Measurements from ENCODE around the gene GNL3L. TPM values are rescaled to one million over a fixed set of nuclear protein-coding genes. Genes with fewer than 3 reads are reported as not detected.
"Not testable (repeated sequence)": the region's sequence is repeated elsewhere in the genome, so short reads cannot be mapped to it uniquely, and the experiment has no call there.

Gene GNL3L
- total RNA-seq, 1 donor from 2014 or later: 39.1 TPM

DNA sequence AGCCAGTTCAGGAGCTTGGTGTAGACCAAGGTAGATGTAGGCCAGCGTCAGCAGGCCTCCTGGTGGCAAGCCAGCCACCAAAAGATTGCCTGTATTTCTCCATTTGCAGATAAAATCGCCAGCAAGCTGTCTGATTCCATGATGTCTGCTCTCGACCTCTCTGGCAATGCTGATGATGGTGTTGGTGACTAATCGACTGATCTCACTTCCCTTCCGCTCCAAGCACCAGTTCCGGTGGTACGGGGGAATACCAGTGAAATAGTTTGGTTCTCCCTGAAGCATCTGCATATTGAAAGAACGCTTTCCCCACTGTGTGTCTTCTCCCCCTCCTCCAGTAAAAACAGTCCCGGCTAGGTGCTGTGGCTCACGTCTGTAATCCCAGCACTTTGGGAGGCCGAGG is 30.4 kb downstream of the GNL3L start:
- DNase-seq (ENCODE audit: low read depth): no peak

- no peak for DNase-seq (ENCODE audit: low read depth)
These were observed 31.6 kb downstream of the GNL3L start for GRCh38 chrX:54561622-54562021.

DNA sequence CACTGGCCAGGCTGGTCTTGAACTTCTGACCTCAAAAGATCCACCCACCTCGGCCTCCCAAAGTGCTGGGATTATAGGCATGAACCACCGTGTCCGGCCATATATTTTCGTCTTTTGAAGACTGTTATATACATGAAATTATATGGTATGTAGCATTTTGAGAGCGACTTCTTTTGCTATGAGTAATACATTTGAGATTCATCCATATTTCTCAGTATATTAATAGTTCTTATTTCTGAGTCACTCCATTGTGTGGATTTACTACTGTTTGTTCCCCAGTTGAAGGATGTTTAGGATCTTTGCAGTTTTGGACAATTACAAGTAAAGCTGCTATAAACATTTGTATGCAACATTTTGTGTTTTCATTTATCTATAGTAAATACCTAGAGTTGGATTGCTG is 34.9 kb downstream of the GNL3L start:
- no peak for DNase-seq (ENCODE audit: low read depth)

GRCh38 chrX:54570332-54570731 is 40.3 kb downstream of the GNL3L start:
- DNase-seq (ENCODE audit: low read depth): no peak

- DNase-seq (ENCODE audit: low read depth): not testable (repeated sequence)
These were observed 42.6 kb downstream of the GNL3L start for GRCh38 chrX:54572641-54573040.

DNA sequence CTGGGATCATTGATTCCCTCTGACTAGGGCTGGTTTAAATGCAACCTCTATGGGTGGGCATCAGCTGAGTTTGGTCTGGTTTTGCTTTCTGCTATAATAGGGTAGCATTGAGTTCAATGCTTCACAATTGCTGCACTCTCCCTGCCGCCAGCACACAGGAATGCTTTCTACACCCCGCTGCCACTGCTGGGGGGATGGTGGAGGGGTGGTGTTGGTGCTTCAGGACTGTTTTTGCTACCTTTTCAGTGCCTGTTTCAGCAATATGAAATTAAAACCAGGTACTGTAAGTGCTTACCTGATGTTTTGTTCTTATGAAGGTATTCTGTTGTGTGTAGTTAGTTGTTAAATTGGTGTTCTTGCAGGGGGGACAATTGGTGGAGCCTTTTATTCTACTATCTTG is 67.7 kb downstream of the GNL3L start:
- DNase-seq (ENCODE audit: low read depth): no peak

- DNase-seq (ENCODE audit: low read depth): no peak
These were observed 72.5 kb downstream of the GNL3L start for GRCh38 chrX:54602563-54602962.

Other genes starting within 250 kb of the GNL3L start
- gene WNK3, start 172.2 kb upstream of the GNL3L start, total RNA-seq: 0.05 TPM in 2 replicates
- gene TSR2, start 89.8 kb upstream of the GNL3L start, total RNA-seq: 21.7 and 27.0 TPM in 2 replicates
- 7.8 and 7.9 TPM in 2 replicates for gene FGD1, start 34.0 kb upstream of the GNL3L start, total RNA-seq

All from myocyte (in vitro differentiated cells).